Measurements from ENCODE around the gene RMND5A.

The RMND5A gene

DNA sequence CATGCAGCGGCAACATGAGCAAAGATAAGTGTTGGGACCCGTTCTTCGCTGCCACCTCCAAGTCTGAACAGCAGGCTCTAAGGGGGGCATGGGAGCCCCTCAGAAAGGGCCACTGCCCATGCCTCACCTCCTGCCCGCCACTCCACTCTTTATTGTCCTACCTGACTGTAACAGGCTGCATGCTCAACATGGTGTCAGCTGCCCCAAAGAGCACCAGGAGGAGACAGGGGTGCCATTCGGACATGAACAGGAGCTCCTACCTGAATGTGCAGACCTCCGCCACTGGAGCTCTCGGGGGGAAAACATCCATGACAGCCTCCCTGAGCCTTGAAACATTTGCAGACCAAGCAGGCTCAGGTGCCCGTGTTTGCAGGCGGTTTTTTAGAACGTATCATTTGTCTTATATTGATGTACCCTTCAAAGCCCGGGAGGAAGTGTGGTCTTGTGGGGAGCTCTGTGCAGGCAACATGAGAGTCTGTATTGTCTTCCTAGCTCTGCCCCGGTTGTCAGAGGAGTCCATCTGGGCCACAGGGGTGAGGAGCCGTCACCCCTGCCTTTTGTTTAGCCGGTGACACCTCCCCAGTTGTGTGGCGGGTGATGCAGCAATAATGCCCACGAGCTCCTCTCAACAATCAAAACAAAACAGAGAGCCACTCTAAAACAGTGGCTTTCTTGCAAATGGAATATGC is 105.7 kb downstream of the RMND5A start:
- no peak for DNase-seq (ENCODE audit: low read depth in 1 of 2, low spot score in 1 of 2)

DNA sequence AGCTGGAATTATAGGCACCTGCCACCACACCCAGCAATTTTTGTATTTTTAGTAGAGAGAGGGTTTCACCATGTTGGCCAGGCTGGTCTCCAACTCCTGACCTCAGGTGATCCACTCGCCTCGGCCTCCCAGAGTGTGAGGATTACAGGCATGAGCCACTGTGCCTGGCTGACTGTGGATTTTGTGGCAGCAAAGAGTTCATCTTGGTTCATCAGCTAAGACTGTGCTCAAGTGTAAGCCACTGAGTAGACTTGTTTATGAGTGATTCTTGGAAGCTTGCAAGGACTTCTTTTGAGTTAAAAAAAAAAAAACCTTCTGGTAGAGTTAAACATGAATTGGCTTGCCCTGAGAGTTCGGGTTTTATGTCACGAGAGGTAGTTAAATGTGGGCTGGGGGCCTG is 106.9 kb downstream of the RMND5A start:
- DNase-seq (ENCODE audit: low read depth in 1 of 2, low spot score in 1 of 2), result no peak

Data from activated CD4-positive, alpha-beta T cell treated with anti-CD3 and anti-CD28 coated beads, Interleukin-2, amount 50 U/mL, for 24 hours (primary cell).